Neural progenitor cell (in vitro differentiated cells): ENCODE data around the gene HECTD4.

Source experiments
- EZH2 ChIP-seq: fragments of 200-600 bp; sonication (generic); IDR thresholded peaks from 2 replicates; pipeline ENCODE4 v1.6.1; 2017; ENCODE audit warnings: antibody characterized with exemption, mild to moderate bottlenecking, moderate library complexity
- EZH2phosphoT487 ChIP-seq: fragments of 200-600 bp; sonication (generic); IDR thresholded peaks from 2 replicates; pipeline ENCODE4 v1.6.1; 2017; ENCODE audit warnings: antibody characterized with exemption
- TF ChIP-seq, protein P1 (sequence below): fragments of 200-600 bp; sonication (generic); IDR thresholded peaks from 2 replicates; pipeline ENCODE4 v1.5.1; 2017; ENCODE audit warnings: antibody characterized with exemption, mild to moderate bottlenecking

DNA sequence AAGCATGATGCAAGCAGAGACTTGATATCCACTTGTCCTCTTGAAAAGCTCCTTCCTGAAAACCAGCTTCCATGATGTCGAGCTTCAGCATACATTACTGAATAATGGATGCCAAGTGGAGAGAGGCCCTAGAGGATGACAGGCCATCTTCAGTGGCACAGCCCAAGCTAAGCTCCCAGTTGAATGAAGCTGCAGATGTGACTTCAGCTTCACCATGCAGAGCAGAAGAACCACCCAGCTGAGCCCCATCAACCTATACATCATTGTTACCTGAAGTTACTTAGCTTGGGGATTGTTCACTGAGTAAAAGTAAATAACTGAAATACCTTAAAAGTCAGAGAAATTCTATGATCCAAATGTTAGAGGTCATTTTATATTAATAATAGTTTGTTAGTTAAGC, 93.6 kb downstream of the HECTD4 start:
- TF ChIP-seq, protein P1, sequence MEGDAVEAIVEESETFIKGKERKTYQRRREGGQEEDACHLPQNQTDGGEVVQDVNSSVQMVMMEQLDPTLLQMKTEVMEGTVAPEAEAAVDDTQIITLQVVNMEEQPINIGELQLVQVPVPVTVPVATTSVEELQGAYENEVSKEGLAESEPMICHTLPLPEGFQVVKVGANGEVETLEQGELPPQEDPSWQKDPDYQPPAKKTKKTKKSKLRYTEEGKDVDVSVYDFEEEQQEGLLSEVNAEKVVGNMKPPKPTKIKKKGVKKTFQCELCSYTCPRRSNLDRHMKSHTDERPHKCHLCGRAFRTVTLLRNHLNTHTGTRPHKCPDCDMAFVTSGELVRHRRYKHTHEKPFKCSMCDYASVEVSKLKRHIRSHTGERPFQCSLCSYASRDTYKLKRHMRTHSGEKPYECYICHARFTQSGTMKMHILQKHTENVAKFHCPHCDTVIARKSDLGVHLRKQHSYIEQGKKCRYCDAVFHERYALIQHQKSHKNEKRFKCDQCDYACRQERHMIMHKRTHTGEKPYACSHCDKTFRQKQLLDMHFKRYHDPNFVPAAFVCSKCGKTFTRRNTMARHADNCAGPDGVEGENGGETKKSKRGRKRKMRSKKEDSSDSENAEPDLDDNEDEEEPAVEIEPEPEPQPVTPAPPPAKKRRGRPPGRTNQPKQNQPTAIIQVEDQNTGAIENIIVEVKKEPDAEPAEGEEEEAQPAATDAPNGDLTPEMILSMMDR = no peak
- TF ChIP-seq EZH2phosphoT487 = no peak
- TF ChIP-seq EZH2 = no peak
